CD4-positive, alpha-beta T cell treated with Interleukin-6 at 100 ng/mL for 8 hours (primary cell): ENCODE measurements around the gene ARAP1.

ENCODE experiments used
- DNase-seq: peaks from one replicate; pipeline ENCODE4 v3.0.0-alpha.2; 2020; ENCODE audit warnings: mixed read lengths, low spot score

ARAP1 gene

DNA sequence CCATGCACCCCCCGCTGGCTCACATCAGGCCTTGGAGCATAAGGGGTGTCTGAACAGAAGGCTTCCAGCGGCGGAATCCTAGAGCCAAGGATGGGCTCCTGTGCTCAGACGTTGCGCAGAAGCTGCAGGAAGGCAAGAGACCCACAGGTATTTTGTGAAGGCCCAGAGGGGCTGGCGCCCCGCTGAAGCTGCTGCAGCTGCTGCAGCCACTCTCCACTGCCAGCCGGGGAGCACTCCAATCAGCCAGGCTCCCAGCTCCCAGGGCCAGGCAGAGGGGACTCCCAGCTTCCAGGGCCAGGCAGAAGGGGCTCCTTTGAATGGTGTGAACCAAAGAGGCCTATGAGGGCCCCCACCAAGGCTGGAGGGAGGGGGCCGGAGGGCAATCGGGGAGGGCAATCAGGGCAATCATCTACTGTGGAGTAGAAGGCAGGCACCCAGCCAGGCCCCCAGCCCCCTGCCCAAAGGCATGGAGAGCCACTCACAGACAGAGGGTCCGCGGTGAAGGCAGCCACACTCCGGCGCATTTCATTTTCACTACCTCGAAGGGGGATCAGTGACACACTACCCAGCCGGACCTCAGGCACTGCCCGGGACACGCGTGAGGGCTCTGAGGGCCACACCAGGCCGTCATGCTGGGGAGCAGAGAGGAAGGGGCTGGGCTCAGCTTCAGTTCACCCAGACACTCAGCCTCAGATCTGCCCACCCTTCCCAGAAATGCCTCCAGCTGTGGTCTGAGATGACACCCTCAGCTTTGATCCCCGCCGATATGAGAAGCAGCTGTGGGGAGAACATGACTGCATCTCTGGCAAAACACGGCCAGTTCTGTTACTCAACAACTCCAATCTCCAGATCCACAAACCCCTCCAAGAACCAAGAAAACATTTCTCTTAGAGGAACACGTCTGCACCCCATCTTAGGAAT is 66.4 kb downstream of the ARAP1 start:
- DNase-seq = no peak

DNA sequence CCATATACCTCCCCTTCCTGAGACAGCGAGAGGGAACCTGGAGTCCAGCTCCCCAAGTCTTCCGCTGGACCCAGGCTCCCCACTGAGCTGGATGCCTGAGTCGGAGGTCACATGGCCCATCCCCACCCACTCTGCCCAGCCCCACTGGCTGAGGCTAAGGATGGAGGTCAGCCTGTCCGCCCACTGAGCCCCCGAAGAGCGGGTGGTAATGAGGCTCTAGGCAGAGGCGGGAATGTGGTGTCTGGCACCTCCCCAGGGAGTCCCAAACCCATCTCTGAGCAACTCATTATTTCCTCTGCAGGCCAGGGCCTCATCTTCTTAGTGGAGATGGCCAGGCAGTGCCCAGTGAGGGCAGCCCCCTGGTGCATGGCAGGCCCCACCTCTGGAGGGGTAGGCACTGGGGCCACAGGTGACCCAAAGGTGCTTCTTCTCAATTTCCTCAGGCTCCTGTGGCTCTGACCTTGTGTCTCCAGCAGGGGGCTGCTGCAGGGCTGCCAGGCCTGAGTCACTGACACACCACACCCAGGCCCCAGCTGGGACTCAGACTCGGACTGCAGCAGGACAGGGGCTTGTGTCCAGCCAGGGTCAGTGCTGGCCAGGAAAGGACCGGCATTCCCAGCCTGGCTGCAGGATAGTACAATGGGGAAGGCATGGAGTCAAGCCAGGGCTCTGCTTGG is 67.8 kb downstream of the ARAP1 start:
- peak; percentile 32 for DNase-seq

DNA sequence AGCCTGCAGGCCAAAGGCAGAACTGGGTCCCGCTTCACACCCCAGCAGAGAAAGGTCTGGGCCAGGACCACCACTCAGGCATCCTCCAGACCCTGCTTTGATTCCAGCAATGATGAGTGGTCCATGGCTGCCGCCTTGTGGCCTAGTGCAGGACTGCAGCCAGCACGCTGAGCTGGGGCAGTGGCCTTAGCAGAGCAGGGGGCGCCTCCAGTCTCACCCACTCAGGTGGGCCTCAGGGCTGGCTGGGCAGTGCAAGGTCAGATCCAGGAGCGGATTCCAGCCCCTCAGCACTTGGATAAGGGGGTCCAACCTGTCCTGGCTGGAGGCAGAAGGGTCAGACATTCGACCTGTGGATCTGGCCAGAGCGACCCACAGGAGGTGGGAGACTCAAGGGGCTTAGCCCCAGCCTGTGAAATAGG is 68.4 kb downstream of the ARAP1 start:
- peak; percentile 40 for DNase-seq

DNA sequence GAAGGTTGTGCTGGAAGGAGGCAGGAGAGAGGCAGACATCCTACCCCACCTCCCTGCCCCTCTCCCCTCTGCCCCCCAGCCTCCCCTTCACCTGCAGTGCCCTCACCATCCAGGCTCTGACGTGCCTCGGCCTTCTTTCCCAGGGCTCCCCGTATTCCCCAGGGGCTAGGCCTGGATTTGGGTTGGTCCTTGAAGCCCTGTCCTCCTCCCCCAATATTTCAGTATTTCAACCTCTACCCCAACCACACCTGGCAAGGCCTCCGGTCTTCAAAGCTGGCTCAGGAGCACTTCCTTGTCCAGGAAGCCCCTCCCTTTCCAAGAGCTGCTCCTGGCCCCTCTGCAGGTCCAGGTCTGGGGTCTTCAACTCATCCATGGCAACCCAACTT is 69.4 kb downstream of the ARAP1 start:
- DNase-seq = no peak

DNA sequence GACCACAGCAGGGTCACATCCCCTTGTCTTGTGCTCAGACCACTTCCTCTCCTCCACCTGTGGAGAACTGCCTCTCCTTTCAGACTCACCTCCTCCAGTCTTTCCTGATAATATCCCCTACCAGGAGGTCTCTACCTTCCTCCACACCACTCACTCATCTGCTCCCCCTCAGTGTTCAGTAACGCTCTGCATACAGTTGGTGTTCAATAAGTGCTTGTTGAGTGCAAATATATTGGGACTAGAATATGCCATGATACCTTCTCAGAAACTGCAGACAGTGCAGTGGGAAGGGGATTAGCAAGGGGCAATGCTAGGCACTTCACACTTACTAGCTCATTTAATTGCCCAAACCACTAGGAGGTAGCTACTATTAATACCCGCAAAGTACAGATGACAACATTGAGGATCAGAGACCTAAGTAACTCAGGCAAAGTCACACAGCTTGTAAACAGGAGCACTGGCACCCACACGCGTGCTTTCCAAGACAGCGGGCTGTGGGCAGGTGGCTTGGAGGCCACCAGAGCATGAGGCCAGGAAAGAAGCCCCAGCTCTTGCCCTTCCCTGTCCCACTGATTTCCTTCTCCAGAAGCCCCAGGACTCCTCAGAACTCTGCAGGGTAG is 69.9 kb downstream of the ARAP1 start:
- no peak for DNase-seq

DNA sequence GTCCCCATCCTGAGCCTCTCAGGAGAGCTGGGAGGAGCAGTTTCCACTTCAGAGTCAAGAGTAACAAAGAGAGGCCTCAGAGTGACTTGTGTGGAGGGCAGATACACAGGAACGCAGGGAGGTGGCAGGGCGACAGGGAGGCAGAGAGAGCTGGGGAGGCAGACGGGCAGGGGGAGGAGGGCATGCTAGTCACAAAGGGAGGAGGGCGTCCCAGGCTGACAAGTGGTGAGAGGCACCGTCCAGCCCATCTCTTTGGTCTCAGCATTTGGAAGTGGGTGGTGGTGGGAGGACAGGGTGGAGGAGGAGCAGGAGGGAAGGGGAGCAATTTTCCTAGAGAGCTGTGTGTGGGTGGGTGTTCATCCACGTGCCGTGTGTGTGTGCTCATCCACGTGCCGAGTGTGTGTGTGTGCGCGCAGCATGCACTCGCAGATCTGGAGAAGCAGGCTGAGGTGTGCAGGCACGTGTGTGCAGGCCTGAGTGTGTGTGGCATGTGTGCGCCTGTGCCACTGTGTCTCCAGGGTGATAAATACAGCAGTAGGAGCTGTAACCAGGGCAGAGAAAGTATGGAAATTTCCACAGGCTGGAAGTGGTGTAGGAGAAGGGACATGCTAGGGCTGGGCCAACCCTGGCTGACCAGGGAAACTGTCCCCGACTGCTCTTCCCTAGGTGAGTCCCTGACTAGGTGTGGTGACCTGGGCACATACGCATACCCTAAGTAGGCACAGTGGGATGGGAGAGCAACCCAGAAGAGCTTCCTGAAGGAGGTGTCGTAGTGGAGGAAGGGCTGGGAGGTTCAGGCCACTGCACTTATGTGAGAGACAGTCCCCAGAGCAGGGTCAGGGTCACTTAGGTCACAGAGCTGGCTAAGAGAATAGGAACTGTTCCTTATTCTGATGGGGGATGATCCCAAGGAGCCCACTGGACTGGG is 70.7 kb downstream of the ARAP1 start:
- DNase-seq = no peak

DNA sequence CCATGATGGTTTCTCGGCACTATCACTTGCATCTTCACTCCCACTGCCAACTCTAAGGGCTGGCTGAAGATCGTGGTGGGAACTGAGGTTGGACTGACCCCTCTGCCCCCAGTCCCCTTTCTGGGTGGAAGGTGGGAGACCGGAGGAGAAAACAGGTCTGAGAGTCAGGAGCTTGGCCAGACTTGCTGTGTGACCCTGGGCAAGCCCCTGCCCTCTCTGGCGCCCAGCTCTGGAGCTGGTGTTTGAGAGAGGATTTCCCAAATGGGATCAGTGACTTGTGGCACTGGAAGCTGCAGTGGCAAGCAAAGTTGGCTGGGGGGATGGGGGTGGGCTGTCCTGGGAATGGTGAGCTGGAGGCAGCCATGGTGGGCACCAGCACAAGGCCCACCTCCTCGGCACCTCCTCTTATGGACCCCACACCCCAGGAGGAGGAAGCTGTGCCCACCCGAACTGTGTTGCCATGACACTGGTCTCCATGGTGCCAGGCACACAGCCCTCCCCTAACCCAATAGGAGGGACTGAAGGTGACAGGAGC is 71.5 kb downstream of the ARAP1 start:
- DNase-seq = no peak

DNA sequence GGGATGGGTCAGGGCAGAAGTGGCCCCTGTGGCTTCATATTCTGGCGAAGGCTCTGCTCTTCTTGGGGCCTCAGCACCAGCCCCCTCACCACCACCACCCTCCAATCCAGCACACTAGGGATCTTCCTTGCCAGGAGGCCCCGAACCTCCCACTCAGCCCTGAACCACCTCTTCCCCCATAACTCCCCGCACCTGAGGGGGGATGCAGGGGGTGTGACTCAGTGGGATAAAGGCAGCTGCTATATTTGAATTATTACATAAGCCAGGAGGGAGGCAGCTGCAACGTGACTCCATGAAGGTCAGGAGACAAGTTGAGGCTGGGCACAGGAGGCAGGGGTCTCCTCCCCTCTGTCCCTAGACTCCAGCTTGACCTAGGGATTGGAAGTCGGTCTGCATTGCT is 72.3 kb downstream of the ARAP1 start:
- no peak for DNase-seq

DNA sequence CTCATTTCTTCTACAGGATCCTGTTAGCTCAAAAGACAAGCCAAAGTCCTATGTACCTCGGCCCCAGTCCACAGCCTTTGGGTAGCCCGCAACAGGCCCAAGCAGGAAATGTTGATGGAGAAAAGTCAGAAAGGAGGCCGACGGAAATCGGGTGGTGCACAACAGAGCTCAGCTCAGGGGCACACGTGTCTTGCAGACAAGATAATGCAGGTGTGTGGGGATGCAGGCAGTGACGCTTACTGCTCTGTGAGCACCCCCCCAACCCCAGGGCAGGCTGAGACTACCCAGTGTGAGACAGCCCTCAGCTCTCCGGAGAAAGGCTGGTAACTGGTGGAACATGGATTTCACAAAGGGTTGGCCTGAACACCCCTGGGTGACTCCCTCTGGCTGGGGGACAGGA is 73.7 kb downstream of the ARAP1 start:
- DNase-seq = no peak

DNA sequence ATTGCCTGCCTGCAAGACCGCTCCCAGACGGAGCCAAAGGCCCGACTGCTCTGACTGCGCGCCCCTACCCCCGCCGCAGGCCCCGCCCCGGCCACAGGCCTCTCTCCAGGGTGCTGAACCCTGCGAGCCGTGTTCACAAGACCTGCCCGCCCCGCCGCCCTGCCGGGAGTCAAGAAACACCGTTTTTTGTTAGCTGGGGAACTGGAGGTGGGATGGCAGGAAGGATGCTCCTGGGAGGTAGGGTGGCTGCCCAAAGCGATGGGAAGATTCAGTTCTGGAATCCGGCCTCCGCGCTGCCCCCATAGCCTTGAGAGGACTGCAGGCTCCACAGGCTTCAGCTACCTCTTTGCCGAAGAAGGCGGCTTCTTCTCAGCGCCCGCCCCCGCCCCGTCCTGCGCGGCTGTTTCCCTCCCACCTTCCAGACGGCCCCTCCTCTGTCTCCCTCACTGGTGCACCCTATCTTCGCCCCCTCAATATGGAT is 75.3 kb downstream of the ARAP1 start:
- peak; percentile 37 for DNase-seq

DNA sequence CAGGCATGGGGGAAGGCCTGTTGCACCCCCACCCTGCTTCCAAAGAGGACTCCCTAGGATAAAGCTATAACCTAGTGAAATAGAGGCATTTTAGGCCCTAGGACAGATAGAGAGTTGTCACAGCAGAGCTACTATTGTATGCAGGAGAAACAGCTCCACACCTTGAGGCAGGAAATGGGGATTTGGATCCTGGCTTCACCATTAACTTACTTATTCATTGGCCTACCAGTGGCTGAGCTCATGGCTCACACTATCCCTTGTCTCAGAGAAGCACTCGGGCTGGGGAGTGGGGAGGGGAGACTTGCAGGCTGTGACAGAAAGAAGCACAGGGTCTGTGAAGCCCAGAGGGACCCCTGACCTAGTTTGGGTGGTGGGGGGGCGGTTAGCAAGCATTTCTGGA is 77.0 kb downstream of the ARAP1 start:
- no peak for DNase-seq

DNA sequence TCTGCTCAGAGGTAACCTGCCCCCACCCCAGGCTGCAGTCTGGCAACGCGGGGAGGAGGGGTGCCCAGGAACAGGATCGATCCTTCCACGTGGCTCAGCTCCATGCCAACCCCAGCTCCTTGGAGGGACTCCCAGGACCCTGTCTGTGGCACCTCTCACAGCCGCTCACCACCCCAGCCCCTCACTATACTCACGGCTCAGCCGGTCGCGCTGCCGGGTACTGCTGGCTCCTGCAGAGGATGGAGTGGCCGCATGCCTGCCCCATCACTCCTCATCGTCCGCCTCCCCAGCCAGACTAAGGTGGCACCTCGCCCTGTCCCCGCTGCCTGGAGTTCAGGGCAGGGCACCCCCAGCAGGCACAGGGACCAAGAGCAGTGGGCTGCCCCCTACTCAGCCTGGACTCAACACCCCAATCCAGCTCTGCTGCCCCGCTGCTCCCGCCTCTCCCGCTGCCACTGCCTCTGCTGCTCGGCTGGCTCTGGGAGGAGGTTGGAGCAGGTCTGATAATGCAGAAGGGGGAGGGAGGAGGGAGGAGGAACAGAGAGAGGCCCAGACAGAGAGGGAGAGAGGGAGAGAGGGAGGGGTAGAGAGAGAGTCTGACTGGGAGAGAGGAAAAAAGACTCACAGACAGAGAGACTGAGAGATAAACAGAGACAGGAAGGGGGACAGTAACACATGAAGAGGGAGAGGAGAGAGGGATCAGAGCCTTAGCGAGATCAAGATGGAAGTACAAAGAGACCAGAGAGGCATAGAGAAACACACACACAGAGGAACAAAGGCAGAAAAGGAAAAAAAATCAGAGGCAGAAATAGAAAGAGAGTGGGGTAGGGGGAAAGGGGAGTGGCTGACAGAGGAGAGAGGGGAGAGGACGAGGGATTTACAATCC is 78.0 kb downstream of the ARAP1 start, which contains the start of gene PDE2A:
Gene PDE2A, minus strand, starts transcription at position 480 of the 886 bp plus-strand sequence. Its CDS starts 215 bp downstream, at position 265.
- no peak for DNase-seq

DNA sequence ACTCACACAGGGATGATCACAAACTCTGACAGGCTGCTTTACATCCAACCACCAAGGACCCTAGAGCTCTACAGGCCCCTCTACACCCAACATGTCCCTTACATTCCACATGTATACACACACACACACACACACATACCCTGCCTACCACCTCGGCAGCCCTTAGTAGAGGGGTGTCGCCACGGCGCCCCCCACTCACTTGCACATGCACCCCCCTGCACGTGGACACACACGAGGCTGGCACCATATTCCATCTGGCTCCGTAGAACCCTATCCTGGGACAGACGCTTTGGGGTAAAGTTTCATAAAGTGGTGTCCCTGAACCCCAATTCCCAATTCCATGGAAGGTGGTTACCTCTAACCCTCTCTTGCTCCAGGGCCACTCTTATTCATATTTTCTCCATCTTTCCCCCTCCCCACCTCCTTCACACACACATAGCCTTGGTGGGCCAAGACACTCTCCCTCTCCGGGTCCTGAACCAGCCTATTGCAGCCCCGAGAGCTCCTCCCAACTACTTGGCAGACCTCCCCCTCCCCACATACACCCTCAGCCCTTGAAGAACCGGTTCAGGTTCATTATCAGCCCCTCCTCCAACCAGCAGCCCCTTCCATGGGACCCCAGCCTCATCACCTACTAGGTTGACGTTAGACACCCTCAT is 78.8 kb downstream of the ARAP1 start:
- no peak for DNase-seq

DNA sequence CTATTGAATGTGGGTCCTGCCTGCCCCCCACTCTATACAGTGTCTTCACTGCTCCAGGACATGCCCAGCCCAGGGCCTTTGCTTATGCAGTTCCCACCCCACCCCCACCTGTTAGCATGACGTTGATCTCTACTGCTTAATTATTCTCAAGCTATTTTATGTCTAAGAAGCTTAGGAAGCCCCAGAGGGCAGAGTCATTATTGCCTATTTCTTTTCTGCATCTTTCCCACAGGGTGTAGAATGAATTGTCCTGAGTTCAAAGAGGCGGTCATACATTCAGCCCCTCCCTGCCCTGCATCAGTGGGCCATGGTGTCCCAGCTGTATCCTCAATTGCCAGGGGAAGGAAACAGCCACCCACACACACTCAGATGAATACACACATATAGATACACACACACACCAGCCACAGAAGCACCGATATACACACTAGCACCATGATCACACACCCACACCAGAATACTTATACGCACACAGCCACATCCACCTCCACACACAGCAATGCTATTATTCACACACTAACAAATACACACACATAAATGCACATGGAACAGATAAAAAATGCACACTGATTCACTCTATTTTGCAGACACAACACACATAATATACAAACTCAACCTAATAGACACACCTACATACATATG is 79.5 kb downstream of the ARAP1 start:
- no peak for DNase-seq

DNA sequence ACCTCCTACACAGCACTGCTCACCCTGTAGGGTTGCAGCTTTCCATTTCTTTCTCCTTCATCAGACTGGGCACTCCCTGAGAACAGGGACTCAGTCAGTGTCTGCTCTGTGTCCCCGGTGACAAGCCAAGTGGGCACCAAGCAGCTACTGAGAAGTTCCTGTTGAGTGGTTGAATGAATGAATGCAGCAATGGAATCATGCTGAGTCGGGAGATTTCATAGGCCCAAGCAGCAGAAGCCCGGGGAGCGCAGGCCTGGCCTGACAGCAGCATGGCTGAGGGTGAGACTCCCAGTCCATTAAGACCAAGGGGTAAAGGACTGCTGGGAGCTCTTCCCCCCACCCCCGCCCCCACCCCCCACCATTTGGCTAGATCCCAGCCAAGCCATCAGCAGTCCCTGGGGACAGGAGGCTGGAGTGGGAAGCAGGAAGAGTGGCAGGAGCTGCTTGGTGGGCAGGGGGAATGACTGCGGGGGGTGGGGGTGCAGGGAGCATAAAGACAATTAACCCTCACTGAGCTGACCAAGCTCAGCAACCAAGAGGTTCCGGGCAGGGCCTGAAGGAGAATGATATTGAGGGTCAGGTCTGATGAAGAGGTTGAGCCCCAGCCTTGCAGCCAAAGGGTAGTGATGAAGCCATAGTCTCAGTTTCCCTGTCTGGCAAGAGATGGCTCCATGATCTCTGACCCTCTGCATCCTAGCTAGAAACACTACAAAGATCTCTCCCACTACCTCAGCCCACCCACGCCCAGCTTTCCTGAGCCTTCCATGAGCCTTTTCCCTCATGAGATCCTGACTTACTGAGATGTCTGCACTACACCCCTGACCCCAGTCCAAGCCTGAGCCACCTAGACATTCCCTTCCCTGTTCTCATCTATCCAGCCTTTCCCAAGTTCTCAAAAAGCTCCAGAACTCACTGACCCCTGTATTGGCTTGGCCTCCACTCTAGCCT is 80.8 kb downstream of the ARAP1 start:
- no peak for DNase-seq

DNA sequence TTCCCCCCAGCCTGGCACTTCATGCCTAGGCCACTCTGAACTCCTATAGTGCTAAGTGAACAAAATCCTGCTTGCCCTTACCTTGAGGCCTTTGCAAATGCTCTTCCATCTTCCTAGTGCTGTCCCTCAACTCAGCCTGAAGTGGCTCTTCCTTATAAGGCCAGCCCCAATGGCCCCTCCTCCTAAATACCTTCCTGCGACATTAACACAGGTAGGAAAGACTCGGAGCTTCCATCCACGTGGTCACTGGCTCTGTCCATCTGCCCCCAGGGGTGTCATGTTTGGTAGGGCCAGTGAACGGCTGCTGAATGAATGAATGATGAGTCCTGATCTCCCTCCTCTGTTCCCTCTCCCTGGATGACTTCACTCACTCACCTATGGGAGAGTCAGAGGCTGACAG is 82.2 kb downstream of the ARAP1 start:
- DNase-seq = no peak

DNA sequence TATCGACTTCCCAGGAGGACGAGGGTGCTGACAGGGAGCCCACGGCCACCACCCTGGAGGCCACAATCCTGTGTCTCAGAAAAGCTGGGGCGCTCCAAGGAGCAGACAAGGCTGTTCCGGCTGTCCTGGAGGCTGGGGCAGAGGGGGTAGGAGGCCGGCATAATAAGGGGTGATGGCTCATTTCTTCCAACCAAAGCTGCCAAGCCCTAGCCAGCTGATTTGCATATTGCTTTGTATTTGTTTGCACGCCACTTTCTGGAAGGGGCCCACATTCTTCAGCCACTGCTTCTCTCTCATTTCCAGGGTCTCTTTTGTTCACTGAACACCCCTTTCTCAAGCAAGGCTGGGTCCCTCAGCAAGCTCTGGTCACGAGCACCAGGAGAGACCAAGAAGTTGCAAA is 82.7 kb downstream of the ARAP1 start:
- DNase-seq = no peak
